NCI-H146 treated with DMSO at 0.1 percent for 48 hours (cell line): ENCODE measurements around the gene PCDH9.

ENCODE experiments used
- DNase-seq: peaks from one replicate; lab custom pipeline; 2025; ENCODE audit not compliant: unreplicated experiment; lab: John Stamatoyannopoulos, UW

PCDH9 gene

GRCh38 chr13:67090856-67091255 is 139.3 kb downstream of the PCDH9 start:
- DNase-seq = no peak

- no peak for DNase-seq
These were observed 142.6 kb downstream of the PCDH9 start for GRCh38 chr13:67087527-67087926.

GRCh38 chr13:67086260-67086659 is 143.9 kb downstream of the PCDH9 start:
- no peak for DNase-seq

DNA sequence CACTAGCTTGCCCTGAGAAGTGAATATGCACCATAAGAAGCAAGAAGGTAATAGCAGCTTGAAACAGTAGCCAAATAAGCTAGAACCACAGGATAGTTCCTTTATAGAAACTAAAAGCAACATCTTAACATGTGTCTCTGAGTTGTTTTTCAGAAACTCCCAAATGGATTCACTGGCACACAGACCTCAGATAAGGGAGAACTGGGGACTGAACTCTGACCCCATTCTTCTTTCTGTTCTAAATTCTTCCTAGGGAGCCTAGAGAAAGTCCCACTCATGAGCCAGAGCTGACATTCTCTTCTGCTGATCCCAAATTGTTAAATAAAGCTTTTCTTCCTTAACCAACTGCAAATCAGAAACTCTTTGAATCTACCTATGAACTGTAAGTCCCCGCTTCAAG is 146.1 kb downstream of the PCDH9 start:
- DNase-seq = no peak

DNA sequence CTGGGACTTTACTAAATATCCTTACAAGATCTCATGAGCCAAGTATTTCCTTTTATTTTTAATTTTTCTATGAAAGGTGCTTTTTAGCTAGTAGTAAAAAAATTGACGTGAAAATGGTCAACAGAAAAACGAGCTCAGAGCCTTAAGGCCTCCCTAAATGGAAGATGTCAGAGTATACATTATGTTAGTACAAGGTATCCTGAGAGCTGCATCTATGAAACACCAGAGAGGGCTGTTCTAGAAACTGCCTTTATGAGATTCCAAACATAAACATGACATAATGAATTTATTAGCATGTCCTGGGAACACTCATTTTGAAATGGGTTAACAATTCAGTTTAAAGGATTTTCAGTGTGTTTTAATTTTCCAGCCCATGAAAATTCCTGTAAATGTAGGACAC is 146.6 kb downstream of the PCDH9 start:
- DNase-seq = no peak

- DNase-seq = no peak
These were observed 149.8 kb downstream of the PCDH9 start for GRCh38 chr13:67080351-67080750.

GRCh38 chr13:67078062-67078461 is 152.1 kb downstream of the PCDH9 start:
- no peak for DNase-seq

DNA sequence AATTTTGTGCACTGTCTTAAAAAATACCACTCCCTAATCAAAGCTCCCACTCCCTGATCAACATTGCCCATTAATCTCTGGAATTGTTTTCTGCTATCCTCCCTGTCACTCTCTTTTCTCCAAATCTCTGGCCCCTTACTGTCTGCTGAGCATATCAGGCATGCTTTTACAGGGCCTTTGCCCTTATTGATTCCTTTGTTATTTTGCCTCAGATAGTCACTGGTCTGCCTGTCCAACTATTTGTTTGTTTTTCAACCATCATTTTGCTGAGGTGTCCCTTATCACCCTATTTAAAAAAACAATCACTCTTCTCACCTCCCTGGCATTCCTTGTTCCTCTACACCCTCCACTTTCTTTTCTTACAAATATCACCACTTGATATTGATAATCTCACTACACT is 153.0 kb downstream of the PCDH9 start:
- DNase-seq = no peak

GRCh38 chr13:67076378-67076777 is 153.8 kb downstream of the PCDH9 start:
- DNase-seq = no peak

DNA sequence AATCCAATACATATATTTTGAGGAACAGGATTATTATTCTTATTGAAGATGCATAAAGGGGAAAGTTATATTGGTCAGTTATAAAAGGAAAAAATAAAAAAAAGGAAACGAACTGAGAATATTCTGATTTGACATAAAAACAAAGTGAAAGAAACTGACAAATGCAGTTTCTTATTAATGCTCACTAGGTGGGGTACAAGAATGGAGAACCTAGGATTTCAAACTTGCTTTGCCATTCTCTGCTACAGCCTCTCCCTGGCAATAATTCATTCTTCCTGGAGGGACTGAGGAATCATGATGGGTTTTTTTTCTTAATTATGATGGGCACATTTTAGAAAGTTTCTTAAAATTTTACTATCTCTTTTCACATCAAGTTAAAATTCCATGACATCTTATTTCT is 154.9 kb downstream of the PCDH9 start:
- no peak for DNase-seq

- no peak for DNase-seq
These were observed 158.1 kb downstream of the PCDH9 start for GRCh38 chr13:67071918-67072598.

DNA sequence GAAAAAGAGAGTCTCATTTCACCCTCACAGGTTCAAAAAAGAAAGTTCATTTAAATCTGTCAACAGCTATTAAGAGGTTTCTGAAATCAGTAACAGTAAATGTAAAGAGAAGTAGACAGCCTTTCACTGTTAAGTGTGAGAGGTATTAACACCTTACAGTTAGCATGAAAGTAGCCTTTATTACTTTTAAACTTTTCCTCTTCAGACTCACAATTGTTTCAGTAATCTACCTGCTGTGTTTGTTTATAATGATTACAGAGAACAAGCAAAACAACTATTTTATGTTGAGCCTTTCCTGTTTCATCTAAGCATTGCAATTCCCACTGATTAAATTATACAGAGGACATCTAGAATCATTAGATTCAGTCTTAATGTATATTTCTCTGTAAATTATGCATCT is 159.8 kb downstream of the PCDH9 start:
- DNase-seq = no peak

GRCh38 chr13:67069117-67069767 is 160.9 kb downstream of the PCDH9 start:
- DNase-seq = no peak

DNA sequence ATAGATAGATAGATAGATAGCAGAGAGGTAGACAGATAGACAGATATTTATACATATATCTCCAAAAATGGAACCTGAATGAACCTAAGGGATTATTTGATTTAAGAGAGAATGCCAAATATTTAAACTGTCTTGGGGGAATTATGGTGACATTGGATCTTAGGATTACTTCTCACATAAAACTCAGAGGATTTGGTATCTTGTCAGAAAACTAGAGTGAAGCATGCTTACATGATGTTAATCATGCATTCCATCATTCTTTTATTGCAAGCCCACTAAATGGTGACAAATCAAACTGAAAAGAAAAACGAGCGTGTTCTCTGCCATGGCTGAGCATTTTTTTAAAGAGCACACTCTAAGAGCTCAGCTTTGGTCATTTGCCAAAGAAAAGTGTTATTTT is 165.2 kb downstream of the PCDH9 start:
- DNase-seq = no peak

DNA sequence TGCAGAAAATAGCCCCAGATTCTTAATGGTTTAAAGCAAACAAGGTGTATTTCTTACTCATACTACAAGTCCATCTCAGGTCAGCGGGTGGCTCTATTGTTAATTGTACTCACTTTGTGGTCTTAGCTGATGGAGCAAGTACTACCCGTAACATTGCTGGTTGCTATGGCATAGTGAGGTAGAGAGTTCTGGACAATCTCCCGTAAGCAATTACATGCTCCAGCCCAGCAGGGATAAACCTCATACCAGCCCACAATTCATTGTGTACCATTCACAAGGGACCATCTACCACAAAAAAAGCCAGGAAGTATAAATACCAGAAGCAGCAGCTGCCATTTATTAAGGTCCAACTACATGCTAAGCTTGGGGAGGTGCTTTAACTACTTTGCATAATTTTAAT is 167.1 kb downstream of the PCDH9 start:
- DNase-seq = no peak

DNA sequence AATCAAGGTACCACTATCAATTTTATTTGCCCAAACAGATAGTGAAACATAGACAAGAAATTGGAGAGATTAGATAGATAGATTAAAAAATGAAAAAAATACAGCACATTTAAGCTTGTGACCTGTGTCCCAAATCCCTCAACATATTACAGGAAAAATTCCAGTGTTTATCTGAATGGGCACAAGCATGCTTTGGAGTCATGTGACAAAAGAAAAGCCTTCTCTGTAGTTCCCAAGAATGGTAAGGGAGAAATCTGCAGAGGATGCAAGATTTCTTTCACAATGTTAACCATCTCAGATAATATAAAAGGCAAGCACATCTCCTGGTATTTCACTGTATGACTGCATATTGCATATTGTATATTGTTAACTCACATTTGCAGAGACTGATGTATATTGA is 168.0 kb downstream of the PCDH9 start:
- no peak for DNase-seq

DNA sequence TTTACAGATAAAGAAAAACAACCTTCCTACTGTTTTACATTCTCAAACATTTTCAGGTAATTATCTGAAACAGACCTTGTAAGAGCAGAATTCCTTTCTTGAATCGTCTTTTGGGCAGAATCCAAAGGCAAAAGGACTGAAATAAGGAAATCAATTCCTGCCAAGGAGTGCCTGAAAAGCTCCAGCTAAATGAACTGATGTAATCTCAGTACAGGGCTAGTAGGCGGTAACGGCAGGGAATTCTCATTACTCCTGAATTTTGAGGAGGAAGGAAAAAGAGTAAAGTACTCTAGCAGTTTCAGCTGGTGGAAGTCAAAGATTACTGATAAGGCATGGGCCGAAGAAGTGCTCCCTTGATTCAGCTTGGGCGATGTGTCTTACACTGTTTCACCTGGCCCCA is 168.4 kb downstream of the PCDH9 start:
- no peak for DNase-seq

DNA sequence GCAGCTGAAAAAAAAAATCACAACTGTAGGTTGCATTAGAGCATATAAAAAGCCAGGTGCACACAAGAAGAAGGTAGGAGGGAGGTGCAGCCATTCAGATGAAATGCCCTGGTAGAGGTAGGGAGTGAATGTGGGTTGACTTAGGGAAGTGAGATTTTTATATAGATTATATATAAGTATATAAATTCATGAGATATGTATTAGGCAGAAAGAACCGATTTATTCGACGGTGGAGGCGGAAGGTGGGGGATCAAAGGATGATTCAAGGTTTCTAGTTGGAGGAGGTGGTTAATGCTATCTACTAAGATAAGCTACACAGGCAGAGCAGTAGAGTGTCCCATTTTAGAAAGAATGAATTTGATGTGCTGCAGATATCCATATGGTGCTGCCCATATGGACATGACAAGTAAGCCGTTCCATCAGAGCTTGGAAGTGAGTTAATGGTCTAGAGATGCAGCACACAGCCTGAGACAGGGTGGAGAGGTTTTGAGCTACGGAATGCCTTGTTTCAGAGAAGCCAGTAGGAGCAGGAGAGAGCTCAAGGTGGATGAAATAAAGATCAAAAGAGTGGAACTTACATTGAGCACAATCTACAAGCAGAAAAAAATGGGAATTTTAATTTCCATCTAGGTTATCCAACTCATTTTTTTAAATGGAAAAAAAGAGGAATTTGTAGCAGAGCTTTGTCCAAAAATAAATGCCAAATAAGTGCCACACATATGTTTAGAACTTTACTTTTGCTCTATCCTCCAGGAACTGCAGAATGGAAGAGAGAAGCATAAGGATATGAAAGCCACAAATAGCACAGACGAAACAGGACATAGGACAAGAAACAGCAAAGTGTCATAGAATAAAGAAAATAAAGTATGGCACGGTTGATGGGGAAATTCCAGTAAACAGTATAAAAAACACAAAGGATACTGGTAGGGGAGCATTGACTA is 177.3 kb downstream of the PCDH9 start:
- no peak for DNase-seq

DNA sequence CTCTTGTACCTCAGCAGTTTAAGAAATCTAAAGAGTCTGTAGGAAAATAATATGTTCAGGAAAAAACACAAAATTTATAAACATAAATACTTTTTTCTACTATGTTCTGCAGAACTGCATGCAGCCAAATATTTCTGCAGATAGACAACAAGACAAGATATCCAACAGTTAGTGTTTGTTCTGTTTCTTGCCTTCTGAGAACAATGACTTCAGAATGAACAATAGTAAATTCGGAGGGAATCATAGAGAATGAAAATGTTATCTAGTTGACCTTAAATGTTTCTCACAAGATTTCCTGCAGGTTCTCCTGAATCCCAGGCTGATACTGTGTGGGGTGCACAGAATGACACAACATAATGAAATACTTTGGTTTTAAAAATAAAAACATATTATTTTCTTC is 180.4 kb downstream of the PCDH9 start:
- no peak for DNase-seq

DNA sequence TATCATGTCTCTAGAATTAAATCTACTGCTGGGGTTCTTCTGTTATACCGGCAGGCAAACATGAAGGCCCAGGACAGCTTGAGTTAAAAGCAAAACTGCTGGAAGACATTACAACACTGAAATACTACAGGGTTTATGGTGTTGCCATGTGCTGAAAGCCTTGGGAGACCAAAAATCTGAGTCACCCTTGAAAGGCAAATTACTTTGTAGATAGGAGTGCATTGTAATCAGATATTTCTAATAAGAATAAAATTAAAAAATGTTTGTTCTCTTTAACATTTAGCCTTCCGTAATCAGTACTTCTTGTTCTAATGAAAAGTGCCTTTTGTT is 181.3 kb downstream of the PCDH9 start:
- DNase-seq = no peak

GRCh38 chr13:67048084-67048820 is 181.9 kb downstream of the PCDH9 start:
- DNase-seq = no peak
